ENCODE measurements around the gene RPSA. TPM values are rescaled to one million over a fixed set of nuclear protein-coding genes. Genes with fewer than 3 reads are reported as not detected.
A peak's percentile ranks its signal among the peaks of the same experiment; 100 is the strongest.

The RPSA gene
- polyA plus RNA-seq, 2 of the 4 experiments (the other 2 are of a cell fraction), result 2,484 to 3,141 TPM

GRCh38 chr3:39378957-39379777 lies 27.4 kb upstream of the RPSA start (continued):
- TF ChIP-seq E2F6 (IDR thresholded peaks at IDR 0.05; ENCODE audit: borderline replicate concordance, low read depth), result no peak

- TF ChIP-seq ZSCAN20 (CRISPR knock-in tag; IDR thresholded peaks at IDR 0.05), result no peak
- no peak for TF ChIP-seq CBX2 (IDR thresholded peaks at IDR 0.05; ENCODE audit: borderline replicate concordance, low read depth)
- TF ChIP-seq, protein P1, sequence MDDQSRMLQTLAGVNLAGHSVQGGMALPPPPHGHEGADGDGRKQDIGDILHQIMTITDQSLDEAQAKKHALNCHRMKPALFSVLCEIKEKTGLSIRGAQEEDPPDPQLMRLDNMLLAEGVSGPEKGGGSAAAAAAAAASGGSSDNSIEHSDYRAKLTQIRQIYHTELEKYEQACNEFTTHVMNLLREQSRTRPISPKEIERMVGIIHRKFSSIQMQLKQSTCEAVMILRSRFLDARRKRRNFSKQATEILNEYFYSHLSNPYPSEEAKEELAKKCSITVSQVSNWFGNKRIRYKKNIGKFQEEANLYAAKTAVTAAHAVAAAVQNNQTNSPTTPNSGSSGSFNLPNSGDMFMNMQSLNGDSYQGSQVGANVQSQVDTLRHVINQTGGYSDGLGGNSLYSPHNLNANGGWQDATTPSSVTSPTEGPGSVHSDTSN (IDR thresholded peaks at IDR 0.05), result no peak
- TF ChIP-seq MAFK (IDR thresholded peaks at IDR 0.05; ENCODE audit: partially characterized antibody), result no peak
- no peak for TF ChIP-seq FOSL2 (IDR thresholded peaks at IDR 0.05)
- TF ChIP-seq FOSL2 (CRISPR knock-in tag; IDR thresholded peaks at IDR 0.05), result no peak
- CTCF ChIA-PET, result interaction anchor here (1.4 kb wide), 1 partner anchor 89 kb away, joined by 4 read pairs; no protein-coding TSS in a partner anchor
- POLR2A ChIA-PET, result no interaction called here
- peaks cover 8% of the 10 kb centered on the region; the same call in 1 of the 3 replicates for H3K4me1 ChIP-seq
- 70% methylated on average over 5 of the region's 5 CpGs for WGBS (ENCODE audit: missing lambda C conversion rate)
- no peak overlapping the region for H3K4me3 ChIP-seq
- ATAC-seq, result no peak
- H3K9me3 ChIP-seq, result no peaks in the 10 kb centered on the region
- DNase-seq (ENCODE audit: low read depth in 1 of 2, low spot score in 1 of 2), result no peak
- no peak overlapping the region for H3K4me2 ChIP-seq
- no peak for FAIRE-seq
- H3K27ac ChIP-seq, result no peak overlapping the region
Measured at GRCh38 chr3:39379778-39380155, 26.8 kb upstream of the RPSA start.

- H3K4me3 ChIP-seq, result no peak overlapping the region
- TF ChIP-seq, protein P2, sequence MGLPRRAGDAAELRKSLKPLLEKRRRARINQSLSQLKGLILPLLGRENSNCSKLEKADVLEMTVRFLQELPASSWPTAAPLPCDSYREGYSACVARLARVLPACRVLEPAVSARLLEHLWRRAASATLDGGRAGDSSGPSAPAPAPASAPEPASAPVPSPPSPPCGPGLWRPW (IDR thresholded peaks at IDR 0.05), result no peak
- H3K4me2 ChIP-seq, result no peak overlapping the region
- no peaks in the 10 kb centered on the region for H3K9me3 ChIP-seq
- POLR2A ChIA-PET, result no interaction called here
- no peak for FAIRE-seq
- no peak for DNase-seq (ENCODE audit: low read depth in 1 of 2, low spot score in 1 of 2)
- WGBS (ENCODE audit: missing lambda C conversion rate), result 83% methylated on average over 3 of the region's 3 CpGs
- H3K4me1 ChIP-seq, result peaks cover 18% of the 10 kb centered on the region; the same call in 2 of the 3 replicates
- H3K27ac ChIP-seq, result no peak overlapping the region
- ATAC-seq, result no peak
- CTCF ChIA-PET, result interaction anchor here (0.6 kb wide), 1 partner anchor 1401 kb away, joined by 3 read pairs; no protein-coding TSS in a partner anchor
Measured at GRCh38 chr3:39381432-39381831, 25.1 kb upstream of the RPSA start.

DNA sequence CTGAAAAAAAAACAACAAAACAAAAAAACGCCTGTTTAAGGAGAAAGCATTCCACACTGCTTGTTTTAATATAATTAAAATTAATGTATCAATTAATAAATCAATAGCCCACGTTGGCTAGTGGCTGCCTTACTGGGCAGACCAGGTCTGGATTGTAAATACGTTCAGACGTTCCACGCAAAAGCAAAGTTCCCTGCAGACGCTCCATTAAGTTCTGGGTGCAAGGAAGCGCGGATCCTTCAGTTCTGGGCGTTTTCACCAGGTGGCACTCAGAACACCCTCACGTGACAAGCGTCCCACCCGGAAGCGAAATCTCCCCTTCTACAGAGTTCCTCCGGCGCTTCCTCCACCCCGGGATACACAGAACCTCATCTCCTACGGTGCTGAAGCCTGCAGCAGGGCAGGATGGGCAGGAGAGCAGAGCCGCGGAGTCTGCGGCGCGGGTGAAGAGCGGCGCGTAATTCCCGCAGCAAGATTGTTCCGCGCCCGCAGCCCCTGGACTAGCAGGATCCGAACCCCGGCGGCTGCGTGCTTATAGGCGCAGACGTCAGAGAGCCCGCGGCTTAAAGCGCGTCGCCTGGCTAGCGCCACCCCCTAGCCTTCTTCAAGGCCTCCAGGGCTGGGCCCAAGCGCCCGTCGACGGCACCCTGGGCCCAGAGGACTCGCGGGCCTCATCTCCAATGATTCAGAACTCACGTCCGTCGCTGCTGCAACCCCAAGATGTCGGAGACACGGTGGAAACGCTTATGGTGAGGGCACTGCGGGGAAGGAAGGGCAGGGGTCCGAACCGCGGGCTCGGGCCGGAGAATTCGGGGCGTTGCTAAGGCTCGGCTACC lies 23.3 kb upstream of the RPSA start, which contains the start of gene SLC25A38:
Gene SLC25A38 (plus strand): TSS at position 326 of the 836 bp plus-strand sequence. CDS start 355 bp downstream, at position 681.
- FAIRE-seq (no peak), DNase-seq (ENCODE audit: low read depth in 1 of 2, low spot score in 1 of 2) (peak; percentile 94 to 95), ATAC-seq (peak; percentile 90 to 92)
- TF ChIP-seq FOXS1 (CRISPR knock-in tag; IDR thresholded peaks at IDR 0.05) (no peak), BCL3 (IDR thresholded peaks at IDR 0.05) (0 out of 3 replicates have a peak, but pooled peaks have one; percentile 34), PHF8 (IDR thresholded peaks at IDR 0.05; ENCODE audit: borderline replicate concordance, low read depth) (peak; percentile 91), RNF2 (IDR thresholded peaks at IDR 0.05; ENCODE audit: borderline replicate concordance, low read depth) (no peak), POLR2A (IDR thresholded peaks at IDR 0.05; ENCODE audit: low read length) (peak; percentile 51), JUNB (IDR thresholded peaks at IDR 0.05) (no peak), BHLHE40 (IDR thresholded peaks at IDR 0.05; ENCODE audit: low read depth, low read length) (peak; percentile 90), ELK1 (IDR thresholded peaks at IDR 0.05; ENCODE audit: low read depth, low read length) (no peak), TP53 (CRISPR knock-in tag; IDR thresholded peaks at IDR 0.05) (no peak), E2F6 (IDR thresholded peaks at IDR 0.05; ENCODE audit: borderline replicate concordance, low read depth) (peak; percentile 48; the same call in 1 of the 2 replicates), JUN (IDR thresholded peaks at IDR 0.05) (peak in 1 of 2 experiments; percentile 67; a peak in 2 of 5 replicates)
- TF ChIP-seq, protein P3, sequence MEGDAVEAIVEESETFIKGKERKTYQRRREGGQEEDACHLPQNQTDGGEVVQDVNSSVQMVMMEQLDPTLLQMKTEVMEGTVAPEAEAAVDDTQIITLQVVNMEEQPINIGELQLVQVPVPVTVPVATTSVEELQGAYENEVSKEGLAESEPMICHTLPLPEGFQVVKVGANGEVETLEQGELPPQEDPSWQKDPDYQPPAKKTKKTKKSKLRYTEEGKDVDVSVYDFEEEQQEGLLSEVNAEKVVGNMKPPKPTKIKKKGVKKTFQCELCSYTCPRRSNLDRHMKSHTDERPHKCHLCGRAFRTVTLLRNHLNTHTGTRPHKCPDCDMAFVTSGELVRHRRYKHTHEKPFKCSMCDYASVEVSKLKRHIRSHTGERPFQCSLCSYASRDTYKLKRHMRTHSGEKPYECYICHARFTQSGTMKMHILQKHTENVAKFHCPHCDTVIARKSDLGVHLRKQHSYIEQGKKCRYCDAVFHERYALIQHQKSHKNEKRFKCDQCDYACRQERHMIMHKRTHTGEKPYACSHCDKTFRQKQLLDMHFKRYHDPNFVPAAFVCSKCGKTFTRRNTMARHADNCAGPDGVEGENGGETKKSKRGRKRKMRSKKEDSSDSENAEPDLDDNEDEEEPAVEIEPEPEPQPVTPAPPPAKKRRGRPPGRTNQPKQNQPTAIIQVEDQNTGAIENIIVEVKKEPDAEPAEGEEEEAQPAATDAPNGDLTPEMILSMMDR (IDR thresholded peaks at IDR 0.05), result 0 out of 3 replicates have a peak, but pooled peaks have one; percentile 15
- TF ChIP-seq, protein P4, sequence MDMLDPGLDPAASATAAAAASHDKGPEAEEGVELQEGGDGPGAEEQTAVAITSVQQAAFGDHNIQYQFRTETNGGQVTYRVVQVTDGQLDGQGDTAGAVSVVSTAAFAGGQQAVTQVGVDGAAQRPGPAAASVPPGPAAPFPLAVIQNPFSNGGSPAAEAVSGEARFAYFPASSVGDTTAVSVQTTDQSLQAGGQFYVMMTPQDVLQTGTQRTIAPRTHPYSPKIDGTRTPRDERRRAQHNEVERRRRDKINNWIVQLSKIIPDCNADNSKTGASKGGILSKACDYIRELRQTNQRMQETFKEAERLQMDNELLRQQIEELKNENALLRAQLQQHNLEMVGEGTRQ (IDR thresholded peaks at IDR 0.05), result peak; percentile 95
- under 1% methylated on average over 29 of the region's 62 CpGs for WGBS (ENCODE audit: missing lambda C conversion rate)
- Histone ChIP-seq H3K27ac (peak within 1 kb of the TSS; percentile 89 to 92), H3K4me3 (peak within 1 kb of the TSS; percentile 85), H3K9me3 (no peaks in the 10 kb centered on the region), H3K4me1 (peaks cover 18% of the 10 kb centered on the region; the same call in 2 of the 3 replicates), H3K4me2 (peak within 1 kb of the TSS; percentile 73)
- ChIA-PET CTCF (no interaction called here), POLR2A (interaction anchor here (0.9 kb wide), 1 partner anchor 21 kb away, joined by 3 read pairs; no protein-coding TSS in a partner anchor)
